T-helper 17 cell (primary cell): Measurements from ENCODE around the gene MAPK11. TPM values are rescaled to one million over a fixed set of nuclear protein-coding genes. Genes with fewer than 3 reads are reported as not detected.

Experiments
- ATAC-seq: fragments of 150-1000 bp; cut with Tn5 transposase; 2 replicates; pipeline ENCODE4 v1.10.0; 2021; ENCODE audit warnings: mild to moderate bottlenecking, moderate library complexity
- DNase-seq, 3 donors: peaks; one replicate each; pipeline versions ENCODE4 v3.0.0 to v3.0.0-alpha.2; 2020 to 2021
- H3K9me3 ChIP-seq: one replicate; pipeline ENCODE4 v1.7.0; 2013; ENCODE audit warnings: low read length, mild to moderate bottlenecking; ENCODE audit not compliant: control insufficient read depth, poor library complexity, severe bottlenecking
- H3K27ac Mint-ChIP-seq: one replicate; pipeline ENCODE4 v1.8.0; 2022; ENCODE audit warnings: mild to moderate bottlenecking, moderate library complexity, mixed read lengths
- H3K27me3 Mint-ChIP-seq: one replicate; pipeline ENCODE4 v1.8.0; 2022; ENCODE audit warnings: mixed read lengths
- H3K36me3 Mint-ChIP-seq: one replicate; pipeline ENCODE4 v1.8.0; 2022; ENCODE audit warnings: low read depth, mixed read lengths
- H3K4me1 Mint-ChIP-seq: one replicate; pipeline ENCODE4 v1.8.0; 2022; ENCODE audit warnings: mild to moderate bottlenecking, mixed read lengths
- H3K4me3 Mint-ChIP-seq: one replicate; pipeline ENCODE4 v1.8.0; 2022; ENCODE audit warnings: mild to moderate bottlenecking, moderate library complexity, mixed read lengths
- total RNA-seq, 4 donors: library from RNA in 2 of 4; stranded (reverse) in 2 of 4; gene quantifications; one replicate each; pipeline ENCODE4 v1.2.3 and lab custom pipeline; 2022 to 2026

The MAPK11 gene
- total RNA-seq, 2 donors from 2014 or later = 13.2 to 14.4 TPM

DNA sequence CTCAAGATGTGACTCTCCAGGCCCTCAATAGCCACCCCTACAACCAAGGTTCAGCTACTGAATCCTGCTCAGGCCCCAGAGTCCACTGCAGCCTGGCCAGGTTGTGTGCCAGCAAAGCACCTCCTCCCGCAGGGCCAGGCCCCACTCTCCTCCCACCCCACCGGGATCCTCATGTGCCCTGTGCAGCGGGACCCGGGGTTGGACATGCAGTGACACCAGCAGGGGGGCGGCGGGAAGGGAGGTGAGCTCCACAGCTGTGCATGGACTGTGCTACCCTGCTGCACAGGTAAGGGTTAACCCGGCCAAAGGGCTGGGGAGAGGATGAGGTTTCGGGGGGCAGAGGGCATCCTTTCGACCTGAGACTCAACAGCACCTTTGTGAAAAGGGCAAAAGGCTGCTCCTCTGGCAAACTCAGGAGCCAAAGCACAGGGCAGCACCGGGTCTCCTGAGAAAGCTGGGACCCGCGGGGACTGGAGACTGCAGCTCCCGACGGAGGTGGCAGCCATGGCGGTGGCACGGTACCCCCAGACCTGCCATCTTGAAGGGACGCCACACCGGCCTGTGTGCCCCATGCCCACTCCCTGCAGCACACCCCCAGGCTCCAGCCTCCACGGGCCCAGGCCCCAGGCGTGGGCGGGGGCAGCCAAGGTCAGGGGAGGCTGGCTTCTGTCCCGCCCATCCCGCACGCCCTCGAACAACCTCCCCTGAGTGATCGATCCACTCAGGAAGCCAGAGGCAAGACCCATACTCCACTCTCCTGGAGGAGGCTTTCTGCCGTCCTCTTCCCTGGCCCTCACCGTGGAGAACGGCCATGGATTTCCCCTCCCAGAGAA is 26.7 kb upstream of the MAPK11 start:
- H3K9me3 ChIP-seq = no peaks in the 10 kb centered on the region
- peaks cover 4% of the 10 kb centered on the region for H3K4me1 Mint-ChIP-seq
- H3K27ac Mint-ChIP-seq = no peak overlapping the region
- ATAC-seq (no peak), DNase-seq (no peak)
- H3K4me3 Mint-ChIP-seq = no peak overlapping the region
- H3K36me3 Mint-ChIP-seq = peaks cover 2% of the 10 kb centered on the region
- H3K27me3 Mint-ChIP-seq = peaks cover 31% of the 10 kb centered on the region

GRCh38 chr22:50294319-50294656 is 24.1 kb upstream of the MAPK11 start:
- ATAC-seq (no peak), DNase-seq (no peak)
- H3K36me3 Mint-ChIP-seq = peaks cover 2% of the 10 kb centered on the region
- peaks cover 40% of the 10 kb centered on the region for H3K27me3 Mint-ChIP-seq
- no peaks in the 10 kb centered on the region for H3K9me3 ChIP-seq
- H3K4me3 Mint-ChIP-seq = no peak overlapping the region
- H3K27ac Mint-ChIP-seq = no peak overlapping the region
- peaks cover 4% of the 10 kb centered on the region for H3K4me1 Mint-ChIP-seq

GRCh38 chr22:50293441-50294318 is 23.5 kb upstream of the MAPK11 start:
- Mint-ChIP-seq H3K27me3 (peaks cover 39% of the 10 kb centered on the region), H3K27ac (no peak overlapping the region), H3K4me1 (peaks cover 4% of the 10 kb centered on the region), H3K36me3 (peaks cover 2% of the 10 kb centered on the region), H3K4me3 (no peak overlapping the region)
- no peaks in the 10 kb centered on the region for H3K9me3 ChIP-seq
- no peak for ATAC-seq
- no peak for DNase-seq

DNA sequence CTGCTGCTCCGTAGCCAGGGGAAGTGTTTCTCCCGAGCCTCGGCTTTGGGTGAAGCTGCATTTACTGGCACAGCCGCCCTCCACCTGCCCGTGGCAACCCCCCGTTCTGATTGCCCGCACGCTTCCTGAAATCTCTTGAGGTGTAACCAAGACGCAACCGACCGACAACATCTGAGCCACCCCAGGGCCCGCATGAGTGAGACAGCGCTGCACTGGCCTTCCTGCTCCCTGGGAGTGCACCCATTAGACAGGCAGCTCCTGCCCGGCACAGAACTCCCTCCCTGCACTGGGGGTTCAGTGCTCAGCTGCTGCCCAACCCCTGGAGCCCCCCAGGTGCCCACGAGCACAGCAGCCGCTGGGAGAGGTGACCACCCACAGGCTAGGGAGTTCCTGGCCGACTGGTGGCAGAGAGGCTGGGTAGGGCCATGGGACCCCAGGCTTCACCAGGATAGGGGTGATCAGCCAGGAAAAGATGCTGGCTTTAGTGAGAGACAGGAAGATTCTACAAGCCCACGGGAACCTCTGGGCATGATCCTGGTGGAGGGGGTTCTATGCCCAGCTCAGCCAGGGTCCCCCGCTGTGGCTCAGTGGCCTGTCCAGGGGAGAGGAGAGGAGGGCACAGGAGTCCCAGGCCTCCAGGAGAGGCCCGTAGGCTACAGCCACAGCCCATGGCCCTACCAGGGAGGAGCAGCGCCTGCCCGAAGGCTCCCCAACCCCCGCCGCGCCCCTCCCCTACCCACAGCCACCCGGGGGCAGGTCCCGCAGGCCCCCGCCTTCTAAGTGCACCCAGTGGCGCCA is 22.7 kb upstream of the MAPK11 start:
- ATAC-seq (peak; percentile 56), DNase-seq (no peak)
- Mint-ChIP-seq H3K4me1 (peaks cover 4% of the 10 kb centered on the region), H3K27ac (no peak overlapping the region), H3K4me3 (peak overlapping the region; percentile 56), H3K36me3 (peaks cover 2% of the 10 kb centered on the region), H3K27me3 (peaks cover 31% of the 10 kb centered on the region)
- H3K9me3 ChIP-seq = no peaks in the 10 kb centered on the region

DNA sequence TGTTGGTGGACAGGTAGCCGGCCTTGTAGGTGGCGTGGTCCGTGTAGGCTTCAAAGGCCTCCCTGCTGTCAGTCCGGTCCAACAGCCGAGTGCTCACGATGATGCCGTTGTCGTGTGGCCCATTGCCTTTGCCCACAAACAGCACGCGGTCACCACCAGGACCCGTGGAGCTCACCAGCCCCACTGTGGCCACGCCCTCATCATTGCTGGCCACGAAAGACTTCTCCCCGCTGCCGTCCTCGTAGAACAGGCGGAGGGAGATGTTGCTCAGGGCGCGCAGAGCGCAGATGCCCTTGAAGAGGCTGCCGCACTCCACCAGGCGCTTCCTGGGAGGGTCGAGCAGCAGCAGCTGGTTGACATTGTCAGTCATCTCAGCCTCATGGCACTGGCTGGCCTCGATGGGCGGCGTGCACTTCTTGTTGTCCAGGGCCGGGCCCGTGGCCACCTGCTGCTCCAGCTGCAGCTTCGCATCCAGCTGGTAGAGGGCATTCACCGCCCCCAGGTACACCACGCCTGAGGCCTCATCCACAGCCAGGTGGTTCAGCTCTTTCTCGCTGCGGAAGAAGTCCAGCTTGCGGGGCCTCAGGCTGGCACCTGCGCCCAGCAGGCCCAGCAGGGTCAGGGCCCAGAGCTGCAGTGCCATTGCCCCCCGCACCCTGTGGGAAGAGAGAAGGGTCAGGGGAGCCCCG is 19.9 kb upstream of the MAPK11 start:
- H3K4me1 Mint-ChIP-seq = peaks cover 4% of the 10 kb centered on the region
- ATAC-seq (no peak), DNase-seq (no peak)
- H3K36me3 Mint-ChIP-seq = peaks cover 2% of the 10 kb centered on the region
- no peak overlapping the region for H3K27ac Mint-ChIP-seq
- no peak overlapping the region for H3K4me3 Mint-ChIP-seq
- H3K27me3 Mint-ChIP-seq = peaks cover 21% of the 10 kb centered on the region
- no peaks in the 10 kb centered on the region for H3K9me3 ChIP-seq

DNA sequence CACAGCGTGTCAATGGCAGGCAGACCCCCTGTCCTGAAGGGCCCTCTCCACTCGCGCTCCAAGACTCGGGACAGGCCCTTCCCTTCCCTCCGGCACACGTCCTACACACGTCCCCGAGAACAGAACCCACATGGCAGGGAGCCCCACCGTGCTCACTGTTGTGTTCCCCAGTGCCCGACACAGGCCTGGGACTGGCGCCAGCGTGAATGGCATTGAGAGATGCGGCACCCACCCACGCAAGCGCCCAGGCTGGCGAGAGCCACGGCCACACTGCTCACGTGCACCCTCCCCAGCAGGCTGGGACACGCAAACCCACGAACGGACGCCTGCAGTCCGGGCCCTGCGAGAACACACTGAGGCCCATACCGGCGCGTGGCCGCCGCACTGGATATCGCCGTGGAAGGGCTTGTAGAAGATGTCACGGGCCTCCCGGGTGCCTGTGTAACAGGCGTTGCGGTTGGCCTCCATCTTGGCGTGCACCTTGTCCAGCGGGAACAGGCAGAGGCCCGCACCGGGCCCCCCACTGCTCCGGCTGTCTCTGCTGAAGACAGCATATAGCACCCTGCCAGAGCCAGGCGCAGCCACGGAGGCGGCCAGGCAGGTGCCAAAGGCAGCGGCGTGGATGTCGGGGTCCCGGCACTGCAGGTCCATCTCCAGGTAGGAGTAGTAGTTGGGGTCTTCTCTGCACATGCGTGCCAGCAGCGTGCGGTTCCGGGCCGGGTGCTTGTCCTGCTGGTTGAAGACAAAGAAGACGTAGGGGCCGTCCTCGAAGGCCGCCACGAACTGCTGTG is 19.2 kb upstream of the MAPK11 start:
- Mint-ChIP-seq H3K4me1 (peaks cover 6% of the 10 kb centered on the region), H3K36me3 (peaks cover 2% of the 10 kb centered on the region), H3K4me3 (no peak overlapping the region), H3K27ac (no peak overlapping the region), H3K27me3 (peaks cover 21% of the 10 kb centered on the region)
- no peaks in the 10 kb centered on the region for H3K9me3 ChIP-seq
- ATAC-seq (no peak), DNase-seq (no peak)

- Mint-ChIP-seq H3K27me3 (peaks cover 17% of the 10 kb centered on the region), H3K4me3 (no peak overlapping the region), H3K36me3 (peaks cover 2% of the 10 kb centered on the region), H3K4me1 (peaks cover 5% of the 10 kb centered on the region), H3K27ac (no peak overlapping the region)
- ATAC-seq = no peak
- H3K9me3 ChIP-seq = no peaks in the 10 kb centered on the region
- no peak for DNase-seq
Measured at GRCh38 chr22:50287731-50288130, 17.6 kb upstream of the MAPK11 start.

DNA sequence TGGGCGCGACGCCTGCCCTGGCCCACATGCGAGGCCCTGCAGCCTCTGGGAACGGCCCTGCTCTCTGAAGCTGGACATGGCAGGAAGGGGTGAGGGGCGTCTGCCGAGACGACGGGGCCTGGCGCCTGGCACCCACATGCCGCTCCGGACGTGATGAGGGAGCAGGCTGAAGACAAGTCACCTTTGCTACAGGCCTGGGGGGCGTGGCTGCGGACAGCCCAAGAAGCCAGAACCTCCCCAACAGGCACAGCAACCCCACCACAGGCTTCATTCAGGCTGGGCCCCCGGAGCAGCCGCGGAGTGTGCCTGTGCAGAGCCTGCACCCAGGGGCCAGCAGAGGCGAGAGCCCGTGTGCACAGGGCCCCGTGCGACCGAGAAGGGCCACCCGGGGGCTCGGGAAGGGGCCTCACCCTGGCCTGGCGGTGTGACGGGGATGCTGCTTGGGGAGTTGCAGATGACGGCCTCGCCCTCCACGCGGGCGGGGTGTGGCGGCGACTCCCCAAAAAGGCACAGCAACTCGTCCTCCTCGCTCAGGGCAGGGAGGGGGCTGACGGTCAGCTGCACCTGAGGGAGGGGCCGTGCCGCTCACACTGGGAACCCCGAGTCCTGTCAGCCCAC is 16.6 kb upstream of the MAPK11 start:
- Mint-ChIP-seq H3K4me1 (peaks cover 2% of the 10 kb centered on the region), H3K27ac (no peak overlapping the region), H3K4me3 (no peak overlapping the region), H3K27me3 (peaks cover 8% of the 10 kb centered on the region), H3K36me3 (no peaks in the 10 kb centered on the region)
- H3K9me3 ChIP-seq = no peaks in the 10 kb centered on the region
- ATAC-seq (no peak), DNase-seq (no peak)

DNA sequence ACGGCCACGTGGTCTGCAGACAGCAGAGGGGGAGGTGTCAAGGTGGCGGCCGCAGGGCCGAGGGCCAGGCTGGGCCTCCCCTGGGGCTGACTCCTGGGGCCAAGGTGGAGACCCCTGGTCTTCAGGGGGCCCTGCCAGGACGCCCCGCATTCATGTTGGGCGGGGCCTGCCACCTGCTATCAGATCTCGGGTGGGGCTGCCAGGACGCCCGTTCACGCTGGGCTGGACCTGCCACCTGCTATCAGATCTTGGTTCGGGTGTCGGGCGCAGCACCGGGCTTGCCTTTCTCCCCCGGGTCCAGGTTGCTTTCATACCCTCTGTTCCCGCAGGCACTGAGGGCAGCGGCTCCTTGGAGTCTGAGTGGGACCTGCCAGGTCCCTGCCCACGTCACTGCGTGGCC is 16.1 kb upstream of the MAPK11 start:
- Mint-ChIP-seq H3K36me3 (no peaks in the 10 kb centered on the region), H3K27me3 (peaks cover 3% of the 10 kb centered on the region), H3K4me3 (no peak overlapping the region), H3K4me1 (peaks cover 2% of the 10 kb centered on the region), H3K27ac (no peak overlapping the region)
- H3K9me3 ChIP-seq = no peaks in the 10 kb centered on the region
- DNase-seq = no peak
- ATAC-seq = no peak

GRCh38 chr22:50285568-50286229 is 15.5 kb upstream of the MAPK11 start:
- no peaks in the 10 kb centered on the region for H3K9me3 ChIP-seq
- ATAC-seq (no peak), DNase-seq (no peak)
- H3K27ac Mint-ChIP-seq = no peak overlapping the region
- H3K36me3 Mint-ChIP-seq = no peaks in the 10 kb centered on the region
- H3K27me3 Mint-ChIP-seq = no peaks in the 10 kb centered on the region
- H3K4me3 Mint-ChIP-seq = no peak overlapping the region
- H3K4me1 Mint-ChIP-seq = peaks cover 2% of the 10 kb centered on the region

- DNase-seq (no peak), ATAC-seq (no peak)
- no peaks in the 10 kb centered on the region for H3K27me3 Mint-ChIP-seq
- peaks cover 2% of the 10 kb centered on the region for H3K4me1 Mint-ChIP-seq
- no peaks in the 10 kb centered on the region for H3K9me3 ChIP-seq
- no peak overlapping the region for H3K27ac Mint-ChIP-seq
- H3K36me3 Mint-ChIP-seq = no peaks in the 10 kb centered on the region
- H3K4me3 Mint-ChIP-seq = peak overlapping the region; percentile 41
Measured at GRCh38 chr22:50284479-50284878, 14.3 kb upstream of the MAPK11 start.
